Thyroid gland (tissue), 4 donors: ENCODE results near the gene C2orf92. TPM values are rescaled to one million over a fixed set of nuclear protein-coding genes. Genes with fewer than 3 reads are reported as not detected.
A peak's percentile ranks its signal among the peaks of the same experiment; 100 is the strongest.
"Not testable (repeated sequence)": the region's sequence is repeated elsewhere in the genome, so short reads cannot be mapped to it uniquely, and the experiment has no call there.

Source experiments
- DNase-seq, 2 donors: peaks; one replicate each; pipeline ENCODE4 v3.0.0-alpha.2; 2019
- H3K27ac ChIP-seq, 3 donors: fragments of 200-600 bp; sonication (generic); 1 replicate in 2 of 3; 2 replicates in 1 of 3; pipeline ENCODE4 v1.5.1; 2016 to 2019; ENCODE audit warnings: mild to moderate bottlenecking in 1 of 3, moderate library complexity in 1 of 3
- H3K27me3 ChIP-seq: fragments of 200-600 bp; sonication (generic); one replicate; pipeline ENCODE4 v1.5.1; 2019
- H3K36me3 ChIP-seq, 2 donors: fragments of 200-600 bp; sonication (generic); one replicate each; pipeline ENCODE4 v1.5.1; 2016 to 2019
- H3K4me1 ChIP-seq, 2 donors: fragments of 200-600 bp; sonication (generic); one replicate each; pipeline ENCODE4 v1.5.1; 2017 to 2019
- H3K4me3 ChIP-seq, 3 donors: fragments of 200-600 bp; sonication (generic); replicated peaks in 1 of 3; 1 replicate in 2 of 3; 2 replicates in 1 of 3; pipeline ENCODE4 v1.5.1; 2016; ENCODE audit warnings: mild to moderate bottlenecking in 1 of 3
- H3K9me3 ChIP-seq: fragments of 200-600 bp; sonication (generic); one replicate; pipeline ENCODE4 v1.5.1; 2017
- CTCF ChIP-seq, 6 experiments: fragments of 200-600 bp in 3 of 6; fragments of 450-650 bp in 3 of 6; sonication (generic) in 3 of 6; IDR thresholded peaks; one replicate each; pipeline ENCODE4 v1.5.1; 2016 to 2019; ENCODE audit warnings: antibody characterized with exemption in 6 of 6, mild to moderate bottlenecking in 2 of 6, inconsistent platforms in 1 of 6, moderate library complexity in 1 of 6
- POLR2A ChIP-seq, 2 donors: fragments of 450-650 bp; IDR thresholded peaks; one replicate each; pipeline ENCODE4 v1.6.1; 2017; ENCODE audit warnings: antibody characterized with exemption in 2 of 2, mild to moderate bottlenecking in 2 of 2, moderate library complexity in 1 of 2
- WGBS, 2 donors: methylation state at CpG; one replicate each; pipeline ENCODE4 v1.1.5; 2017; 5-methylcytosine and 5-hydroxymethylcytosine counted together
- intact Hi-C: fragments of 100-400 bp; cut with DNase I; formaldehyde crosslinking; loops from one replicate; pipeline ENCODE4 v1.15.1; 2023
- total RNA-seq, 4 donors: library from RNA; depleted of rRNA; stranded (reverse); fragments of >200 nt; gene quantifications; one replicate each; pipeline ENCODE4 v1.2.3, GENCODE V29; 2016

Gene C2orf92
- 10 to 100 TPM in 3 of 4 donors, 1 to 10 TPM in 1; 9.8 to 36.5 (median 30.7) TPM for total RNA-seq

- intact Hi-C loops, result no loop called here
- no peaks in the 10 kb centered on the region for H3K27me3 ChIP-seq
- H3K4me1 ChIP-seq, result peaks cover 5 to 6% of the 10 kb centered on the region in 2 donors
- no peak within 1 kb of the TSS for H3K27ac ChIP-seq
- no peak within 1 kb of the TSS for H3K4me3 ChIP-seq
- H3K36me3 ChIP-seq, result no peaks in the 10 kb centered on the region
- no peaks in the 10 kb centered on the region for H3K9me3 ChIP-seq
- no peak for TF ChIP-seq POLR2A (IDR thresholded peaks at IDR 0.05)
- TF ChIP-seq CTCF (IDR thresholded peaks at IDR 0.05), result no peak
- 94 to 95% methylated on average over 6 of the region's 6 CpGs for WGBS, 2 donors
- no peak for DNase-seq
Measured at GRCh38 chr2:97669448-97669847, at the start of gene C2orf92. C2orf92 (plus strand) TSS chr2:97669713; CDS start chr2:97669789, 76 bp downstream.

DNA sequence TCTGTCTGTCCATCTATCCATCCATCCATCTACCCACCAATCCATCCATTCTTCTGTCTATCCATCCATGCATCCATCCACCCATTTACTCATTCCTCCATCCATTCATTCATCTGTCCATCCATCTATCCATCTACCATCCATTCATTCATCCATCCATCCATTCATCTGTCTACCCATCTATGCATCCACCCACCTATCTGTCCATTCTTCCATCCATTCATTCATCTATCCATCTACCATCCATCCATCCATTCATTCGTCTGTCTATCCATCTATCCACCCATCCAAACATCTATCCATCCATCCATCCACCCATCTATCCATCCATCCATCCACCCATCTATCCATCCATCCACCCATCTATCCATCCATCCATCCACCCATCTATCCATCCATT, 49.0 kb upstream of the C2orf92 start:
- H3K27me3 ChIP-seq, H3K36me3 ChIP-seq, H3K9me3 ChIP-seq, DNase-seq, H3K4me3 ChIP-seq, intact Hi-C loops, H3K27ac ChIP-seq, H3K4me1 ChIP-seq: not testable (repeated sequence)
- WGBS, 2 donors, result 89% methylated on average over 1 of the region's 1 CpG; no CpG with 5 or more reads in 1 of the 2 donors

GRCh38 chr2:97622976-97623375, 46.5 kb upstream of the C2orf92 start:
- intact Hi-C loops, DNase-seq, H3K27me3 ChIP-seq, H3K4me1 ChIP-seq, H3K9me3 ChIP-seq, H3K27ac ChIP-seq, H3K4me3 ChIP-seq, H3K36me3 ChIP-seq: not testable (repeated sequence)

DNA sequence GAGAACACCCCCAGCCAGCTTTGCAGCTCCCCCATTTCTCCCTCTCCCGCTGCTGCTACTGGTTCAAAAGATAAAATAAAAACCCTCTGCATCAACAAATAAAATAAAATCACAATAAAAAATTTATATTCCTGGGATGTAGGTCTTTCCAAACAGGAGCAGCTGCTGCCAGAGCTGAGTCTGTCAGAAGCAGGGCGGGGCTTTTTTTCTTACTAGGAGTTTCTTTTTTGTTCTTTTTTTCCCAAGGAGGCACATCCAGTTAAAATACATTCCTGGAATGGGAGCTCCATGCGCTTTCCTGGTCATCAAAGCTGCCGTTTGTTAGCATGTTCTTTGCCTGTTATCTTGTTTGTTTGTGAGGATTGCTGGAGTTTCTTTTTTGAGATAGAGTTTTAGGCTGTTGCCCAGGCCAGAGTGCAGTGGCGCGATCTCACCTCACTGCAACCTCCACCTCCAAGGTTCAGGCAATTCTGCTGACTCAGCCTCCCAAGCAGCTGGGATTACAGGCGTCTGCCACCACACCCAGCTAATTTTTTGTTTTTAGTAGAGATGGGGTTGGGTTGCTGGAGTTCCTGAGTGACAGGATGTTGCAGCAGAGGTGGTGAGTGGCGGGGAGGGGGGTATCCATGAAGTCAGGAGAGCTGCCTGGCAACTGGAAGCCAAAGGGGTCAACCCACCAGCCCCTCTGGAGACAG, 44.0 kb upstream of the C2orf92 start:
- WGBS, 2 donors, result 39 to 48% methylated on average over 2 of the region's 8 CpGs

DNA sequence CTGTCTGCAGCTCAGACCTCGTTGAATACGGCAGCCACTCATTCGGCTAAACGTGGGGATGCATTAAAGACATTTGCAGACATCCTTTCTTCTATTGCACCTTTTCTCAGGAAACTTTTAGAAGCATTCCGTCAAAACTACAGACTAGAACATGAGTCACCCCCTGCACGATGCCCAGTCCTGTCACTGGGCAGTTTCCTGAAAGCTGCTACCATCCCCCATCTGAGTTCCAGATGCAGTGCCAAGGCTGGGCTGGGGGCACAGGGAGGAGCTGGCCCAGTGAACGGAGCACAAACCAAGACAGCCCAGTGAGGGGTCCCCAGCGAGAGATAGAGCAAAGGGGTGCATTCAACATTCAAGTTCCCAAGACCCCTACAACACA, 43.5 kb upstream of the C2orf92 start:
- DNase-seq, H3K27me3 ChIP-seq: not testable (repeated sequence)
- WGBS, 2 donors, result 65 to 76% methylated on average over 8 of the region's 8 CpGs

More for the DNA sequence above, 44.0 kb upstream of the C2orf92 start:
- H3K27me3 ChIP-seq, H3K9me3 ChIP-seq, H3K4me3 ChIP-seq, H3K36me3 ChIP-seq, intact Hi-C loops, H3K27ac ChIP-seq, H3K4me1 ChIP-seq, DNase-seq: not testable (repeated sequence)

DNA sequence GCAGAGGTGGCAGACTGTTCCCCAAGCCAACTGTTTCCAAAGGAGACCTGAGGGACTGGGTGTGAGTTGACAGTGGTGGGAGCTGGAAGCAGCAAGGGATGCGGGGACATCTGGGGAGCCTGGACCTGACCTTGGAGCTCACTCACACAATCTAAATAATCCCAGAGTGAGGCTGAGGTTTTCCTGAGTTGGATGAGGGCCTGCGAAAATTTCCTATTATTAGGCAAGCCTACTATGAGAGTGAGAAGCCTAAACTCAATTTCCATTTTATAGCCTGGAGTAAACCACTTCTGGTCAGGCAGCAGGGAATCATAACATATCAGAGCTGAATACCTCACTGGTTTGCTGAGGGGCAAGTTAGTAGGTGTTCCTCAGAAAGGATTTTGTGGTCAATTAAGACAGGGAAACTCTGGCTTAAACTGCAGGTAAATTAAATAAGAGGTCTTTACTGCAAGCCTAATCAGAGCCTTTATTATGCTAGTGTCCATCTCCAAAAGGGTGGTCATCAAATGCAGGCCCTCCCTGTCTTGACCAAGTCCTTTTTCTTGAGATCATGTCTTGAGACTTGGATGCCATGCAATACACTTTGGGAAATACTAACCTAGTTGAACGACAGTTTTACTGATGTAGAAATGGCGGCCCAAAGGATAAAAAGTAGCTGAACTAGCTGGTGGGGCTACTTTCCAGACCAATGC, 25.3 kb upstream of the C2orf92 start:
- no peak overlapping the region for H3K27ac ChIP-seq
- peaks cover 12 to 15% of the 10 kb centered on the region in 2 donors for H3K4me1 ChIP-seq
- WGBS, 2 donors, result 95% methylated on average over 4 of the region's 4 CpGs
- H3K9me3 ChIP-seq, result no peaks in the 10 kb centered on the region
- H3K36me3 ChIP-seq, result peaks cover 17 to 19% of the 10 kb centered on the region in 2 donors
- TF ChIP-seq POLR2A (IDR thresholded peaks at IDR 0.05), result no peak
- no peak for TF ChIP-seq CTCF (IDR thresholded peaks at IDR 0.05)
- intact Hi-C loops, result no loop called here
- H3K4me3 ChIP-seq, result no peak overlapping the region
- no peaks in the 10 kb centered on the region for H3K27me3 ChIP-seq
- DNase-seq, result no peak

More for the DNA sequence above, 43.5 kb upstream of the C2orf92 start:
- H3K4me3 ChIP-seq, intact Hi-C loops, H3K9me3 ChIP-seq, H3K36me3 ChIP-seq, H3K27ac ChIP-seq, H3K4me1 ChIP-seq: not testable (repeated sequence)

- TF ChIP-seq POLR2A (IDR thresholded peaks at IDR 0.05) (no peak), CTCF (IDR thresholded peaks at IDR 0.05) (peak in 1 of 6 experiments; percentile 9)
- H3K9me3 ChIP-seq, result no peaks in the 10 kb centered on the region
- no peaks in the 10 kb centered on the region for H3K27me3 ChIP-seq
- 7 to 13% methylated on average over 18 to 19 of the region's 19 CpGs for WGBS, 2 donors
- peak overlapping the region; percentile 16 to 95 (median 16) for H3K4me3 ChIP-seq
- intact Hi-C loops, result no loop called here
- no peak for DNase-seq
- peak overlapping the region; percentile 81 to 88 (median 85) for H3K27ac ChIP-seq
- peaks cover 17 to 22% of the 10 kb centered on the region in 2 donors for H3K36me3 ChIP-seq
- peaks cover 12 to 15% of the 10 kb centered on the region in 2 donors for H3K4me1 ChIP-seq
Measured at GRCh38 chr2:97645112-97645694, 24.3 kb upstream of the C2orf92 start.
